HUES6 (cell line): ENCODE data around the gene RNF13.
A peak's percentile ranks its signal among the peaks of the same experiment; 100 is the strongest.

Source experiments
- H3K27ac ChIP-seq: 2 replicates; pipeline ENCODE4 v1.7.0; 2013; ENCODE audit warnings: low read depth, mild to moderate bottlenecking, low read length, inconsistent platforms
- H3K27me3 ChIP-seq: 2 replicates; pipeline ENCODE4 v1.6.1; 2013; ENCODE audit warnings: low read length; ENCODE audit not compliant: control insufficient read depth, insufficient read depth
- H3K36me3 ChIP-seq: 2 replicates; pipeline ENCODE4 v1.6.1; 2013; ENCODE audit warnings: low read length; ENCODE audit not compliant: control insufficient read depth, insufficient read depth
- H3K4me1 ChIP-seq: 2 replicates; pipeline ENCODE4 v1.6.1; 2013; ENCODE audit warnings: low read length; ENCODE audit not compliant: control insufficient read depth, insufficient read depth
- H3K4me3 ChIP-seq: 2 replicates; pipeline ENCODE4 v1.5.1; 2013; ENCODE audit warnings: low read depth, low read length
- H3K9ac ChIP-seq: one replicate; pipeline ENCODE4 v1.6.1; 2013; ENCODE audit warnings: mild to moderate bottlenecking, low read length
- H3K9me3 ChIP-seq: 2 replicates; pipeline ENCODE4 v1.6.1; 2013; ENCODE audit warnings: low read depth, low read length; ENCODE audit not compliant: control insufficient read depth, insufficient read depth

Gene RNF13, protein sequence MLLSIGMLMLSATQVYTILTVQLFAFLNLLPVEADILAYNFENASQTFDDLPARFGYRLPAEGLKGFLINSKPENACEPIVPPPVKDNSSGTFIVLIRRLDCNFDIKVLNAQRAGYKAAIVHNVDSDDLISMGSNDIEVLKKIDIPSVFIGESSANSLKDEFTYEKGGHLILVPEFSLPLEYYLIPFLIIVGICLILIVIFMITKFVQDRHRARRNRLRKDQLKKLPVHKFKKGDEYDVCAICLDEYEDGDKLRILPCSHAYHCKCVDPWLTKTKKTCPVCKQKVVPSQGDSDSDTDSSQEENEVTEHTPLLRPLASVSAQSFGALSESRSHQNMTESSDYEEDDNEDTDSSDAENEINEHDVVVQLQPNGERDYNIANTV

GRCh38 chr3:149812606-149813366 is at the start of gene RNF13:
RNF13 (plus strand) TSS chr3:149813215; CDS start chr3:149846027, 32,812 bp downstream.
- Histone ChIP-seq H3K4me3 (peak within 1 kb of the TSS; percentile 67), H3K27me3 (no peaks in the 10 kb centered on the region), H3K4me1 (peaks cover 18% of the 10 kb centered on the region), H3K36me3 (no peaks in the 10 kb centered on the region), H3K9ac (peak within 1 kb of the TSS; percentile 85), H3K27ac (peak within 1 kb of the TSS; percentile 50; the same call in 1 of the 2 replicates), H3K9me3 (no peaks in the 10 kb centered on the region)

DNA sequence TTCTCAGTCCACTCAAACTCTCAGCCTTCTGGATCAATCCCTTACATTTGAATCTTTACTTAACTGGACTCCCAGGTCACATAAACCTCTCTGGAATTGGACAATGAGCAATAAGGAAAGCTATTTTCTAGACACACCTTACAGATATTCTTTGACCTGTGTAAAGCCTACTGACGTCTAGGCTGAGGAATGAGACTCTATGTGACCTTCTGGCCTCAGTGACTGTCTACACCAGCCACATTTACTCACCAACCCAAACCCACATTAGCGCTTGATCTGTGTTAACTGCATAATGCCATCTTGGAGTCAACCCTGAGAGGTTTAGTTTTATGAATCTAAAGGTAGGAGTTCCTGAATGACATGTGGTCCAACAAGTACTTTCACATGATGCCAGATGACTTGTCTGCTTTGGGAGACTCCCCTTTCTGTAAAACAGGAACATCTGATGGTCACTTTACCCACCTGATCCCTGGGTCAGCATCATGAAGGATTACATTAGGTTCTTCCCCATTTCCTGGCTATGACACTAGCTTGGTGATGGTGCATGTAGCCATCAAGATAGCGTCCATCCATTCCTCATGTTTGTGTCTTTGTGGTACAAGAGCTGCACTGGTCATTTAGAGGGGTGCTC is 49.3 kb upstream of the RNF13 start:
- H3K9ac ChIP-seq: no peak overlapping the region
- H3K36me3 ChIP-seq: no peaks in the 10 kb centered on the region
- H3K27me3 ChIP-seq: peaks cover 28% of the 10 kb centered on the region
- no peaks in the 10 kb centered on the region for H3K4me1 ChIP-seq
- no peak overlapping the region for H3K27ac ChIP-seq
- H3K4me3 ChIP-seq: no peak overlapping the region
- H3K9me3 ChIP-seq: no peaks in the 10 kb centered on the region

- Histone ChIP-seq H3K4me3 (no peak overlapping the region), H3K27me3 (peaks cover 28% of the 10 kb centered on the region), H3K36me3 (no peaks in the 10 kb centered on the region), H3K27ac (no peak overlapping the region), H3K4me1 (no peaks in the 10 kb centered on the region), H3K9ac (no peak overlapping the region), H3K9me3 (no peaks in the 10 kb centered on the region)
These were observed 48.7 kb upstream of the RNF13 start for GRCh38 chr3:149764302-149764701.

DNA sequence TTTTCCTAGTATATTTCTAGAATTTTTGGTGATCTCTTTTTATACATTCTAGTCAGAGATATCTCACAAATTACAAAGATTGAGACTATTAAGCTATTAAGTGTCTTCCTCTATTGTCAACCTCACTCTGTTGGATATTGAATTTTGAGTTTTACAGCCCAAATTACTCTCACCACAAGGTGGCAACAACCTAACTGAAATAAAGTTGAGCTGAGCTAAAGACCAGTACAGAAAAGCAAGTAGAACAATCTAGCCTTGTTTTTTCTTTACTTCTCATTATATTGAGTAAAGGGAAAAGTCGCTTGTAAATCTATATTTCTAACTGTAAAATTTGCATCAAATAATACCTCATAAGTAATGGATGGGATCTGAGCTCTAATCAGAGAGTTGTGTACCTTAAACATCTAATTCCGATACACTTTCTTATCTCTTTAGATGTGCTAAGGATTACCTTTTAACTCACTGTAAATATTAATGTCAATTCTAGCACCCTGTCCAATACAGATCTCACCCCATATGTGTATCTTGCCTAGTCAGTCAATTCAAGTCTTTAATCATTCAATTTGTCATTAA is 47.2 kb upstream of the RNF13 start:
- Histone ChIP-seq H3K9ac (no peak overlapping the region), H3K4me1 (no peaks in the 10 kb centered on the region), H3K36me3 (no peaks in the 10 kb centered on the region), H3K27me3 (peaks cover 28% of the 10 kb centered on the region), H3K4me3 (no peak overlapping the region), H3K9me3 (no peaks in the 10 kb centered on the region), H3K27ac (no peak overlapping the region)

DNA sequence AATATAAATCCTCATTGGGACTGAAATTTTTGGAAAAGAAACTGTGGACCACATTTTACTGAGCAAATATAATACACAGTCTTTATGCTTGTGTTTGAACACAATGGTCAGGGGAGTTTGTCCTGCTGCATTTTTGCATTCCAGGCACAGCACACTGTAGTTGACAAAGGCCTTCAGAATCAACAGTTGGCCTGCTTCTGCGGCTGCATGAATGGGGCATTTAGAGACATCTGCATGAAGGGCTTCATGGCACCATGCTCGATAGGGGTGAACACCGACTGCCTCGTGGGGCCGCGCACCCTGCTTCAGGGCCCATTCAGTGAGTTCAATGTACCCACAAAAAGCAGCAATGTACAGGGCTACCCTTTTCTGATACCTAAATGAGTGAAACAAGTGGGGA is 45.3 kb upstream of the RNF13 start:
- Histone ChIP-seq H3K27ac (no peak overlapping the region), H3K9ac (no peak overlapping the region), H3K36me3 (no peaks in the 10 kb centered on the region), H3K4me3 (no peak overlapping the region), H3K4me1 (peaks cover 2% of the 10 kb centered on the region), H3K9me3 (no peaks in the 10 kb centered on the region), H3K27me3 (peaks cover 16% of the 10 kb centered on the region)

DNA sequence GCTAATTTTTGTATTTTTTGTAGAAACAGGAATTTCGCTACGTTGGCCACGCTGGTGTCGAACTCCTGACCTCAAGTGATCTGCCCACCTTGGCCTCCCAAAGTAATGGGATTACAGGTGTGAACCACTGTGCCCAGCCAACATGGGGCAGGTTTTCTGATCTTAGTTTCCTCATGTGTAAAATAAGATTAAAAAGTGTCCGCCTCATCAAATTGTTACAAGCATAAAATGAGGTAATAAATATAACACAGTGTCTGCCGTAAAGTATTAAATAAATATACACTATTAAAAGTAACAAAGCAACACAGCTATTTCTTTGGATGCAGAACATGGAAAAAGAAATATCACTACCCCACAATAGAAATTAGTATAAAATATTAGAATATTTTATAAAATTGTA is 44.3 kb upstream of the RNF13 start:
- Histone ChIP-seq H3K4me3 (no peak overlapping the region), H3K9ac (no peak overlapping the region), H3K9me3 (no peaks in the 10 kb centered on the region)

GRCh38 chr3:149770246-149770645 is 42.8 kb upstream of the RNF13 start:
- H3K27me3 ChIP-seq: no peaks in the 10 kb centered on the region
- H3K36me3 ChIP-seq: no peaks in the 10 kb centered on the region
- peaks cover 16% of the 10 kb centered on the region for H3K4me1 ChIP-seq
- H3K4me3 ChIP-seq: no peak overlapping the region
- H3K27ac ChIP-seq: no peak overlapping the region
- H3K9me3 ChIP-seq: no peaks in the 10 kb centered on the region
- H3K9ac ChIP-seq: no peak overlapping the region

More for the DNA sequence above, 44.3 kb upstream of the RNF13 start:
- Histone ChIP-seq H3K27ac (no peak overlapping the region), H3K27me3 (peaks cover 6% of the 10 kb centered on the region), H3K36me3 (no peaks in the 10 kb centered on the region), H3K4me1 (peaks cover 12% of the 10 kb centered on the region)

- no peaks in the 10 kb centered on the region for H3K36me3 ChIP-seq
- H3K9me3 ChIP-seq: no peaks in the 10 kb centered on the region
- no peak overlapping the region for H3K4me3 ChIP-seq
- no peak overlapping the region for H3K27ac ChIP-seq
- no peak overlapping the region for H3K9ac ChIP-seq
- no peaks in the 10 kb centered on the region for H3K27me3 ChIP-seq
- H3K4me1 ChIP-seq: peaks cover 16% of the 10 kb centered on the region
These were observed 41.3 kb upstream of the RNF13 start for GRCh38 chr3:149771652-149772271.

- no peaks in the 10 kb centered on the region for H3K9me3 ChIP-seq
- H3K4me1 ChIP-seq: peaks cover 16% of the 10 kb centered on the region
- H3K9ac ChIP-seq: peak overlapping the region; percentile 34
- no peak overlapping the region for H3K27ac ChIP-seq
- H3K27me3 ChIP-seq: no peaks in the 10 kb centered on the region
- H3K36me3 ChIP-seq: no peaks in the 10 kb centered on the region
- H3K4me3 ChIP-seq: no peak overlapping the region; the same call in 1 of the 2 replicates
These were observed 40.2 kb upstream of the RNF13 start for GRCh38 chr3:149772861-149773260.

- Histone ChIP-seq H3K27ac (no peak overlapping the region), H3K4me3 (no peak overlapping the region), H3K9ac (no peak overlapping the region), H3K9me3 (no peaks in the 10 kb centered on the region), H3K36me3 (no peaks in the 10 kb centered on the region), H3K27me3 (no peaks in the 10 kb centered on the region), H3K4me1 (peaks cover 16% of the 10 kb centered on the region)
These were observed 36.8 kb upstream of the RNF13 start for GRCh38 chr3:149776170-149776569.
